ENCODE results near the gene PNMA8B. TPM values are rescaled to one million over a fixed set of nuclear protein-coding genes. Genes with fewer than 3 reads are reported as not detected.

The PNMA8B gene
- total and polyA plus RNA-seq, 3 experiments from 2014 or later, result 0.04 TPM; not detected in 2

DNA sequence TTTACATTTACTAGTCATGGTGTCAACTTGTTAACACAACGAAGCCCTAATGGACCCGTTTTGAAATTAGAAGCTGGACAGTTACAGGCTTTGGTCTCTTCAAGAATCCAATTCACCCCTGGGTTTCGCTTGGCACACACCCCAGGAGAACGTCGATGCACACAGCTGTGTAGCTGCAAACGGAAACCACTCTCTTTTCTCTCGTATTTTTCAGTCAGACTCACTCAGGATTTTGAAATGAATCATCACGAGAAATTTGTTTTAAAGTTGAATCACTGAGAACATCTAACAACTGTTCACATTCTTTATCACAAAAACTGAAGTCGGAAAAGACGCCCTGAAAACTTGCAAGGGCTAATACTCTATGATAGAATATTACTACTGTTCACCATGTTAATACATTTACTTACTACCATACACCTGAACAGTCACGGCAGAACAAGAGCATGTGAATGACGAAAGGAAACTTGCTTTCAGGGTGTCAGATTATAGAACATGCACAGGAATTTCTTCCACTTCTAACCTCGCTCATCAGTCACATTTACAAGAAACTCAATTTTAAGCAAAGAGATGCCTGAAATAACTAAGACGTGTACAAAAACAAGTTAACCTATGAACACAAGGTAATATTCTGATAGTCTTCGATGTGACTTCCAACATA lies 29.0 kb downstream of the PNMA8B start:
- Mint-ChIP-seq H3K27me3 (peaks cover 20 to 30% of the 10 kb centered on the region in 2 donors), H3K36me3 (no peaks in the 10 kb centered on the region), H3K9me3 (no peaks in the 10 kb centered on the region), H3K27ac (peak overlapping the region in 1 of 8 donors; percentile 4), H3K4me3 (peak overlapping the region in 3 of 7 donors; percentile 34 to 54 (median 53)), H3K4me1 (peaks cover 3 to 12% (median 9%) of the 10 kb centered on the region in 3 donors)
- Histone ChIP-seq H3K36me3 (ENCODE audit: insufficient read depth, low read length) (no peaks in the 10 kb centered on the region), H3K9me3 (ENCODE audit: low read length) (no peaks in the 10 kb centered on the region), H3K4me3 (ENCODE audit: low read length) (no peak overlapping the region), H3K4me1 (ENCODE audit: insufficient read depth, low read length) (no peaks in the 10 kb centered on the region), H3K27ac (ENCODE audit: low read depth, low read length) (no peak overlapping the region), H3K27me3 (ENCODE audit: insufficient read depth, low read length, poor library complexity, severe bottlenecking) (no peaks in the 10 kb centered on the region)
- no peak for DNase-seq
- CTCF ChIA-PET, result no interaction called here
- POLR2A ChIA-PET, result no interaction called here

DNA sequence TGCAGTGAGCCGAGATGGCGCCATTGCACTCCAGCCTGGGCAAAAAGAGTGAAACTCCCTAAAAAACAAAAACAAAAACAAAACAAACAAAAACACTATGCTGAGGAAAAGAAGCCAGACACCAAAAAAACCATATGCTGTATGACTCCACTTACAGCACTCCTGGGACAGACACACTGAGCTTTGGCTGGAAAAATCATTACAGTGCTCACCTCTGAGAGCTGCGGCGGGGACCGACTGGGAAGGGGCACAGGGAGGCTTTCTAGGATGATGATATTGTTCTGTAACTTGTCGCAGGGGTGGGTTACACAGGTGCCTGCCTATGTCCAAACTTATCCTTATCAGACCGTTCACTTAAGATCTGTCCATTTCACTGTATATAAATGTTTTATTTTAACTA lies 32.2 kb downstream of the PNMA8B start:
- Histone ChIP-seq H3K27me3 (ENCODE audit: insufficient read depth, low read length, poor library complexity, severe bottlenecking) (no peaks in the 10 kb centered on the region), H3K4me1 (ENCODE audit: insufficient read depth, low read length) (no peaks in the 10 kb centered on the region), H3K27ac (ENCODE audit: low read depth, low read length) (no peak overlapping the region), H3K4me3 (ENCODE audit: low read length) (no peak overlapping the region), H3K9me3 (ENCODE audit: low read length) (no peaks in the 10 kb centered on the region), H3K36me3 (ENCODE audit: insufficient read depth, low read length) (no peaks in the 10 kb centered on the region)
- no peaks in the 10 kb centered on the region for H3K9me3 Mint-ChIP-seq
- ChIA-PET POLR2A (no interaction called here), CTCF (no interaction called here)
- peaks cover 3 to 12% (median 9%) of the 10 kb centered on the region in 3 donors for H3K4me1 Mint-ChIP-seq
- no peak for DNase-seq
- H3K27ac Mint-ChIP-seq, result no peak overlapping the region
- H3K4me3 Mint-ChIP-seq, result no peak overlapping the region
- H3K27me3 Mint-ChIP-seq, result peaks cover 10 to 38% of the 10 kb centered on the region in 2 donors
- H3K36me3 Mint-ChIP-seq, result no peaks in the 10 kb centered on the region

- no peaks in the 10 kb centered on the region for H3K36me3 ChIP-seq (ENCODE audit: insufficient read depth, low read length)
- Mint-ChIP-seq H3K4me1 (peaks cover 2 to 5% (median 3%) of the 10 kb centered on the region in 3 donors), H3K4me3 (no peak overlapping the region), H3K9me3 (no peaks in the 10 kb centered on the region), H3K36me3 (no peaks in the 10 kb centered on the region), H3K27me3 (peaks cover 7 to 41% of the 10 kb centered on the region in 2 donors), H3K27ac (no peak overlapping the region)
- no peak overlapping the region for H3K27ac ChIP-seq (ENCODE audit: low read depth, low read length)
- ChIA-PET CTCF (no interaction called here), POLR2A (no interaction called here)
- H3K4me1 ChIP-seq (ENCODE audit: insufficient read depth, low read length), result no peaks in the 10 kb centered on the region
- no peak overlapping the region for H3K4me3 ChIP-seq (ENCODE audit: low read length)
- DNase-seq, result no peak
- H3K27me3 ChIP-seq (ENCODE audit: insufficient read depth, low read length, poor library complexity, severe bottlenecking), result no peaks in the 10 kb centered on the region
- no peaks in the 10 kb centered on the region for H3K9me3 ChIP-seq (ENCODE audit: low read length)
Observed at GRCh38 chr19:46461537-46461936, 34.1 kb downstream of the PNMA8B start.

DNA sequence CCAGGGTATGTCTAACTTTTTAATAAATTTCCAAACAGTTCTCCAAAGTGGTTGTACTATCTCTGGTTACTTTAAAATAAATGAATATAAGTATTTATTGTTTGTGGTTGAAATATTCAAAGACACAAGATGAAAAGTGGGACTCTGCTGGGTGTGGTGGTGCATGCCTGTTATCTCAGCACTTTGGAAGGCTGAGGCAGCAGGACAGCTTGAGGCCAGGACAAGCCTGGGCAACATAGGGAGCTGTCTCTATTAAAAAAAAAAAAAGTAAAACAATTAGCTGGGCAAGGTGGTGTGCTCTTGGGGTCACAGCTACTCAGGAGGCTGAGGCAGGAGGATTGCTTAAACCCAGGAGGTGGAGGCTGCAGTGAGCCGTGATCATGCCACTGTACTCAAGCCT lies 34.7 kb downstream of the PNMA8B start:
- Mint-ChIP-seq H3K9me3 (no peaks in the 10 kb centered on the region), H3K27me3 (peaks cover 9 to 43% of the 10 kb centered on the region in 2 donors), H3K4me1 (no peaks in the 10 kb centered on the region), H3K27ac (no peak overlapping the region), H3K4me3 (no peak overlapping the region), H3K36me3 (no peaks in the 10 kb centered on the region)
- Histone ChIP-seq H3K9me3 (ENCODE audit: low read length) (no peaks in the 10 kb centered on the region), H3K4me3 (ENCODE audit: low read length) (no peak overlapping the region), H3K27ac (ENCODE audit: low read depth, low read length) (no peak overlapping the region), H3K27me3 (ENCODE audit: insufficient read depth, low read length, poor library complexity, severe bottlenecking) (no peaks in the 10 kb centered on the region), H3K4me1 (ENCODE audit: insufficient read depth, low read length) (no peaks in the 10 kb centered on the region), H3K36me3 (ENCODE audit: insufficient read depth, low read length) (no peaks in the 10 kb centered on the region)
- POLR2A ChIA-PET, result no interaction called here
- DNase-seq, result no peak
- CTCF ChIA-PET, result no interaction called here

GRCh38 chr19:46460055-46460454 lies 35.6 kb downstream of the PNMA8B start:
- Histone ChIP-seq H3K36me3 (ENCODE audit: insufficient read depth, low read length) (no peaks in the 10 kb centered on the region), H3K4me1 (ENCODE audit: insufficient read depth, low read length) (no peaks in the 10 kb centered on the region), H3K27me3 (ENCODE audit: insufficient read depth, low read length, poor library complexity, severe bottlenecking) (no peaks in the 10 kb centered on the region), H3K9me3 (ENCODE audit: low read length) (no peaks in the 10 kb centered on the region), H3K27ac (ENCODE audit: low read depth, low read length) (no peak overlapping the region), H3K4me3 (ENCODE audit: low read length) (no peak overlapping the region)
- H3K27ac Mint-ChIP-seq, result no peak overlapping the region
- H3K9me3 Mint-ChIP-seq, result no peaks in the 10 kb centered on the region
- no peaks in the 10 kb centered on the region for H3K4me1 Mint-ChIP-seq
- no peaks in the 10 kb centered on the region for H3K36me3 Mint-ChIP-seq
- H3K27me3 Mint-ChIP-seq, result peaks cover 5 to 40% of the 10 kb centered on the region in 2 donors
- H3K4me3 Mint-ChIP-seq, result no peak overlapping the region
- no peak for DNase-seq
- CTCF ChIA-PET, result no interaction called here
- POLR2A ChIA-PET, result no interaction called here

DNA sequence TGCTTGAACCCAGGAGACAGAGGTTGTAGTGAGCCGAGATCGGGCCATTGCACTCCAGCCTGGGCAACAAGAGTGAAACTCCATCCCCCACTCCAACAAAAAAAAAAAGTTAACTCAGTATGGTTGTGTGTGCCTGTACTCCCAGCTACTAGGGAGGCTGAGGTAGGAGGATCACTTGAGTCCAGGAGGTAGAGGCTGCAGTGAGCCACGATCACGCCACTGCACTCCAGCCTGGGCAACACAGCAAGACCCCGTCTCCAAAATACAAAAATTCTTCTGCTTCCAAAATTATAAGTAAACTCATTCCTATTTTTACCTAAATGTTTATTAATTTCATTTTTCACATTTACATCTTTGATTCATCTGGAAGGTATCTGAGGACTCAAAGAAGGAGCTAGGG lies 38.7 kb downstream of the PNMA8B start:
- no peaks in the 10 kb centered on the region for H3K9me3 Mint-ChIP-seq
- no peaks in the 10 kb centered on the region for H3K27me3 ChIP-seq (ENCODE audit: insufficient read depth, low read length, poor library complexity, severe bottlenecking)
- no peak overlapping the region for H3K4me3 ChIP-seq (ENCODE audit: low read length)
- ChIA-PET POLR2A (no interaction called here), CTCF (interaction anchor here (1.2 kb wide), 1 partner anchor 8 kb away, joined by 3 read pairs; no protein-coding TSS in a partner anchor)
- no peaks in the 10 kb centered on the region for H3K4me1 Mint-ChIP-seq
- H3K27me3 Mint-ChIP-seq, result peaks cover 3 to 44% of the 10 kb centered on the region in 2 donors
- no peaks in the 10 kb centered on the region for H3K36me3 ChIP-seq (ENCODE audit: insufficient read depth, low read length)
- no peaks in the 10 kb centered on the region for H3K9me3 ChIP-seq (ENCODE audit: low read length)
- H3K27ac Mint-ChIP-seq, result no peak overlapping the region
- no peaks in the 10 kb centered on the region for H3K36me3 Mint-ChIP-seq
- no peaks in the 10 kb centered on the region for H3K4me1 ChIP-seq (ENCODE audit: insufficient read depth, low read length)
- no peak overlapping the region for H3K4me3 Mint-ChIP-seq
- H3K27ac ChIP-seq (ENCODE audit: low read depth, low read length), result no peak overlapping the region
- no peak for DNase-seq

DNA sequence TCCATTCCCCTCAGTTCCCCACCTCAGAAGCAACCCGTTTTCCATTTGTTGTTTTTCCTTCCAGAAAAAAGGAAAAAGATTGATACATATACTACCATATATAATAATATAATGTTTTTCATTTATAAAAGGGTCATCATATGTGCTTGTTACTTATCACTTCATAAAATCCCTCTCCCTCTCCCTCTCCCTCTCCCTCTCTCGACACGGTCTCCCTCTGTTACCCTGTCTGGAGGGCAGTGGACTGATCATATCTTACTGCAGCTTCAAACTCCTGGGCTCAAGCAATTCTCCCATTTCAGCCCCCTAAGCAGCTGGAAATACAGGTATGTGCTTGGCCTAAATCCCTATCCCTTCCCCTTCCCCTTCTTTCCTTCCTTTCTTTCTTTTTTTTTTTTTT lies 41.4 kb downstream of the PNMA8B start:
- Histone ChIP-seq H3K36me3 (ENCODE audit: insufficient read depth, low read length) (no peaks in the 10 kb centered on the region), H3K4me3 (ENCODE audit: low read length) (no peak overlapping the region), H3K9me3 (ENCODE audit: low read length) (no peaks in the 10 kb centered on the region), H3K27me3 (ENCODE audit: insufficient read depth, low read length, poor library complexity, severe bottlenecking) (no peaks in the 10 kb centered on the region), H3K27ac (ENCODE audit: low read depth, low read length) (no peak overlapping the region), H3K4me1 (ENCODE audit: insufficient read depth, low read length) (no peaks in the 10 kb centered on the region)
- no peak overlapping the region for H3K4me3 Mint-ChIP-seq
- no peak for DNase-seq
- peaks cover 12 to 44% of the 10 kb centered on the region in 2 donors for H3K27me3 Mint-ChIP-seq
- POLR2A ChIA-PET, result no interaction called here
- no peak overlapping the region for H3K27ac Mint-ChIP-seq
- no peaks in the 10 kb centered on the region for H3K4me1 Mint-ChIP-seq
- CTCF ChIA-PET, result no interaction called here
- peaks cover 0 to 5% (median 0%) of the 10 kb centered on the region in 3 donors for H3K36me3 Mint-ChIP-seq
- H3K9me3 Mint-ChIP-seq, result peaks cover 7% of the 10 kb centered on the region in 5 donors

DNA sequence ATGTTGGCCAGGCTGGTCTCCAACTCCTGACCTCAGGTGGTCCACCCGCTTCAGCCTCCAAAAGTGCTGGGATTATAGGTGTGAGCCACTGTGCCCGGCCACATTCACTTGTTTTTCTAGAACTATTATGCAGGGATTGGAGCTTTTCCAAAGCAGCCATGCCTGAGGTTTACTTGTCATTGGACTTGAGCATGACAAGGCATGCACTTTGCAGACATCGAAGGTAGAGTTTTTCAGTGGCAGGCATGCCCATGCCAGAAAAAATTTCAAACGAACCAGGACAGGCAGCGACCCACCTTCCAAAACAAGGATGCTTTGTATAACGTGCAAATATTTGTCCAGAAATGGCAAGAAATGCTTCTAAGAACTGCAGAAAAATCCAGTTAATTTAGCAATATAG lies 42.0 kb downstream of the PNMA8B start:
- no peak overlapping the region for H3K27ac ChIP-seq (ENCODE audit: low read depth, low read length)
- Mint-ChIP-seq H3K9me3 (peaks cover 8% of the 10 kb centered on the region in 5 donors), H3K4me3 (no peak overlapping the region), H3K27me3 (peaks cover 12 to 40% of the 10 kb centered on the region in 2 donors), H3K36me3 (peaks cover 0 to 6% (median 0%) of the 10 kb centered on the region in 3 donors), H3K27ac (no peak overlapping the region), H3K4me1 (no peaks in the 10 kb centered on the region)
- ChIA-PET POLR2A (no interaction called here), CTCF (no interaction called here)
- H3K36me3 ChIP-seq (ENCODE audit: insufficient read depth, low read length), result no peaks in the 10 kb centered on the region
- no peak for DNase-seq
- H3K27me3 ChIP-seq (ENCODE audit: insufficient read depth, low read length, poor library complexity, severe bottlenecking), result no peaks in the 10 kb centered on the region
- H3K4me1 ChIP-seq (ENCODE audit: insufficient read depth, low read length), result no peaks in the 10 kb centered on the region
- H3K9me3 ChIP-seq (ENCODE audit: low read length), result no peaks in the 10 kb centered on the region
- H3K4me3 ChIP-seq (ENCODE audit: low read length), result no peak overlapping the region
